Memory B cell (primary cell): ENCODE data around the gene BTBD9.

Experiments used
- ATAC-seq: fragments of 150-1000 bp; cut with Tn5 transposase; 2 replicates; pipeline ENCODE4 v1.10.0; 2021; ENCODE audit warnings: low read depth, mild to moderate bottlenecking, moderate library complexity
- DNase-seq, 2 donors: peaks; one replicate each; pipeline ENCODE4 v3.0.0; 2022; ENCODE audit warnings: low spot score in 2 of 2
- H3K27ac Mint-ChIP-seq: one replicate; pipeline ENCODE4 v1.8.0; 2022; ENCODE audit warnings: mild to moderate bottlenecking, moderate library complexity, mixed read lengths
- H3K27me3 Mint-ChIP-seq: one replicate; pipeline ENCODE4 v1.8.0; 2022; ENCODE audit warnings: mixed read lengths
- H3K36me3 Mint-ChIP-seq: one replicate; pipeline ENCODE4 v1.8.0; 2022; ENCODE audit warnings: mild to moderate bottlenecking, mixed read lengths
- H3K4me1 Mint-ChIP-seq: one replicate; pipeline ENCODE4 v1.8.0; 2022; ENCODE audit warnings: mixed read lengths
- H3K4me3 Mint-ChIP-seq: one replicate; pipeline ENCODE4 v1.8.0; 2022; ENCODE audit warnings: mild to moderate bottlenecking, moderate library complexity, mixed read lengths
- H3K9me3 Mint-ChIP-seq: one replicate; pipeline ENCODE4 v1.8.0; 2022; ENCODE audit warnings: mixed read lengths

BTBD9 gene

DNA sequence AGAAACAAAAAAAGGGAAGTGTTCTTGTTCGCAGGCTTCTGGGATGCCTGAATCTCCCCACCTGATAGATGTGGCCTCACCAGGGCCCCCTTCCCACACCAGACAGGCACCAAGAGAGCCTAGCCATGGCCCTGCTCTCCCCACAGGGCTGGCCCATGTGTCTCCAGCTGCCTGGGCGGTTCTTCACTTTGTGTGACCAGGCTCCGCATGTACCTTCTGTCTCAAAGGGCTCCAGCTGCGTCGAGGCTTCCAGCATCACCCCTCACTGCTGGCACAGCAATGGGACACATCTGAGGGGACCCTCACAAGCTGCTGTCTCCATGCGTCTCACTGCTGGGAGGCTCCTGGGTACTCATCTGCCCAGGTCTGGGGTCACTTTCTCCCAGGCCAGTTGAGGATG, 457.3 kb downstream of the BTBD9 start:
- Mint-ChIP-seq H3K4me1 (peaks cover 12% of the 10 kb centered on the region), H3K27ac (no peak overlapping the region), H3K36me3 (peaks cover 27% of the 10 kb centered on the region), H3K27me3 (no peaks in the 10 kb centered on the region), H3K9me3 (no peaks in the 10 kb centered on the region), H3K4me3 (no peak overlapping the region)
- no peak for DNase-seq
- ATAC-seq, result no peak

GRCh38 chr6:38180586-38180985, 459.1 kb downstream of the BTBD9 start:
- Mint-ChIP-seq H3K9me3 (no peaks in the 10 kb centered on the region), H3K4me1 (peaks cover 12% of the 10 kb centered on the region), H3K4me3 (no peak overlapping the region), H3K27me3 (no peaks in the 10 kb centered on the region), H3K36me3 (peaks cover 19% of the 10 kb centered on the region), H3K27ac (no peak overlapping the region)
- ATAC-seq (no peak), DNase-seq (no peak)

DNA sequence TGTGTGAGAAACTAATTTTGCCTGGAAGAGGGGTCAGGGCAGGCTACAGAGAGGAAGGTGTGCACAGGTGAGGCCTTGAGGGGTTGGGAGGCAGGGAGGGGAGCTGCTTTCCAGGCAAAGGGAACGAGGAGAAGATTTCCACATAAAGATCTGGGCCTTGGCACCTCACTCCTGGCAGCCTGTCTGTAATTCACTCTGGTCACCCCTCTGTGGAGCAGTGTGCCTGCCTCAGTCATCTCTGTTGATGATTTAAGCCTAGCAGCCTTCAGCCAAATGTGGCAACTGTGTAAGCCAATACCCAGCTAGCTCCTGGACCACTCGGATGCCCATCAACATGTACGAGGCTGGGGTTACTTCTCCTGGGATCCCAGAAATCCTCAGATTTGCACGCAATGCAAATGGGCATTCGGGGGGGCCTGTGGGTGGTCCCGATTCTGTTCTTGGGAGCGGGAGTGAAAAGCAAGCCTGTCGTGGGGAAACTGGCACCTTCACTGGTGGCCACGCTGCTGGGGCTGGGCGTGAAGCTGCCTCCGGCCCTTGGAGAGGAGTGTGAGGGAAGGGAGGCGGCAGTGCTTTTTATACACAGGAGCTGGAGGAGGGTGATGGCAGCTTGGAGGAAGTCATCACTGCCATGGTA, 459.8 kb downstream of the BTBD9 start:
- DNase-seq (no peak), ATAC-seq (no peak)
- no peaks in the 10 kb centered on the region for H3K9me3 Mint-ChIP-seq
- peaks cover 19% of the 10 kb centered on the region for H3K36me3 Mint-ChIP-seq
- no peak overlapping the region for H3K4me3 Mint-ChIP-seq
- H3K4me1 Mint-ChIP-seq, result peaks cover 12% of the 10 kb centered on the region
- H3K27me3 Mint-ChIP-seq, result no peaks in the 10 kb centered on the region
- H3K27ac Mint-ChIP-seq, result no peak overlapping the region

- Mint-ChIP-seq H3K4me1 (peaks cover 12% of the 10 kb centered on the region), H3K9me3 (no peaks in the 10 kb centered on the region), H3K4me3 (no peak overlapping the region), H3K27me3 (no peaks in the 10 kb centered on the region), H3K36me3 (peaks cover 22% of the 10 kb centered on the region), H3K27ac (no peak overlapping the region)
- DNase-seq (no peak), ATAC-seq (no peak)
These were observed 460.4 kb downstream of the BTBD9 start for GRCh38 chr6:38179300-38179699.

- Mint-ChIP-seq H3K4me1 (peaks cover 11% of the 10 kb centered on the region), H3K4me3 (no peak overlapping the region), H3K9me3 (no peaks in the 10 kb centered on the region), H3K27me3 (no peaks in the 10 kb centered on the region), H3K27ac (peak overlapping the region; percentile 85), H3K36me3 (peaks cover 18% of the 10 kb centered on the region)
- DNase-seq (no peak), ATAC-seq (no peak)
These were observed 461.2 kb downstream of the BTBD9 start for GRCh38 chr6:38178584-38178886.

DNA sequence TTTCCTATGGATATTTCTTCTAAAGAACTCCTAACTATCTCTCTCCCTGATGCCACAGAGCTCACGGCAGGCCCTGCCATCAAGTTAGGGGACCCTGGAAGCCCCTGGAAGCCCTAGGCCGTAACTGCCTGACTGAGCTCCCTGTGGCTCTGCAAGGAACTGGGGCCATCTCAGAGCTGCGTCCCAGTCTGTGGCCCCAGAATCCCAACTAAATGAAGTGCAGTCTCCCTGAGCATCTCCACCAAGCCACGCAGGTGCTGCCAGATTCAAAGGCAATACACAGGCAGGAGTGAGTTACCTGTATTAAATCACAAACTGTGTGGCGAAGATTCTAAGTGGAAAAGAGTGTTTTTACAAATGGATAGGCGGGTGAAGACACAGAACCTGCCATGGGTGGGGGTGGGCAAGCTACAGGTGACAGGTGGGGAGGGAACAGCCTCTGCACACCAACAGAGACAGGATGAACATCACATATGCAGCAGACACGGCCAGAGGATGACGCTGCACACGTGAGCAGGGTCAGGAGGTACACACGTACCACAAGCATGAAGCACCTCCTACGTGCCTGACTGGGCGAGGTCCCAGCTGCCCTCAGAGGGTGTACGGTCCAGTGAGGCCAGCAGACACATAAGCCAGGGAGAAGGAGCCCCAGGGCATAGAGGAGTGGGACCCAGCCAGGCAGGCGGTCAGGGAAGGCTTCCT, 461.7 kb downstream of the BTBD9 start:
- H3K9me3 Mint-ChIP-seq, result no peaks in the 10 kb centered on the region
- H3K4me3 Mint-ChIP-seq, result no peak overlapping the region
- ATAC-seq, result no peak
- H3K27me3 Mint-ChIP-seq, result no peaks in the 10 kb centered on the region
- peaks cover 8% of the 10 kb centered on the region for H3K4me1 Mint-ChIP-seq
- H3K36me3 Mint-ChIP-seq, result peaks cover 19% of the 10 kb centered on the region
- peak overlapping the region; percentile 85 for H3K27ac Mint-ChIP-seq
- DNase-seq, result no peak

DNA sequence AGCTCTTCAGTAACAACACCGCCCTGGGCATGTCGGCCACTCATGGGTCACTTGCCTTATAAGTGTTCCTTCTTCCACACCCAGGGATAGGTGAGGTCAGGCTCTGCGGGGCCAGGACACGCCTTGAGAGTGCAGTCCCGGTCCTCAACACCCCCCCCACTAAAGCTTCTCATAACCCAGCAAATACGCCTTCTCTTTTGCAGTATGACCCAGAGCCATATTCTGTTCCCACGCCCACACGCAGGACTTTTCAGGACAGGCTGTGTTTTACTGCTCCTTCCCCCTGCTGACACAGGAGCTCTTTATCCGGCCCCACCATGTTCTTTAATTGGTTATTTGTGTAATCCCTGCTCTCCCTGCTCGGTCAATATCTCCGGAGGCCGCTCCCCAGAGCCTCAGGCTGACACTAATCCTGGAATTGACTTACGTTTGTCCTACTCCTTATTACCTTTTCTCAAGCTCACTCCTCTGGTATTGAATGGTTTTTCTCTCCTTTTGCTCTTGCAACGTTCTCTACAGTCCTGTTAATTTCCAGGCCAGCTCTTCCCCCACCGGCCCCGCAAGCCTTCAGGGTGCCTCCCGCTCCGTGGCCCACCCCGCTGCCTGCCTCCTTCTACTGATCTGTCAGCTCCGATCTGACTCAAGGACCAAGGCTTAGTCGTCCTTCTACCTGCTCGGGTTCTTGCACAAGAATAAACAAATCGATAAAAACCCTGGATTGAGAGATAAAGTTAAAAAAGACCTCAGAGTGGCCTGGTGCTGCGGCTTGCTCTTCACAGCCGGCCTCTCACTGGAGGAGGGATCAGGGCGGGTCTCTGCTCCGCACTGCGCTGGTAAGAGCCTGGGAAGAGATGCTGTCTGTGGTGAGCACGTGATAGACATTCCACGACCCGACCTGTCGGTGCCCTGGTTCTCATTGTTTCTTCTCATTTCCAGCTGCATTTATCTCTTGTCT, 462.7 kb downstream of the BTBD9 start:
- DNase-seq, result no peak
- Mint-ChIP-seq H3K4me3 (no peak overlapping the region), H3K4me1 (peaks cover 8% of the 10 kb centered on the region), H3K27me3 (no peaks in the 10 kb centered on the region), H3K27ac (peak overlapping the region; percentile 85), H3K36me3 (peaks cover 19% of the 10 kb centered on the region), H3K9me3 (no peaks in the 10 kb centered on the region)
- no peak for ATAC-seq

DNA sequence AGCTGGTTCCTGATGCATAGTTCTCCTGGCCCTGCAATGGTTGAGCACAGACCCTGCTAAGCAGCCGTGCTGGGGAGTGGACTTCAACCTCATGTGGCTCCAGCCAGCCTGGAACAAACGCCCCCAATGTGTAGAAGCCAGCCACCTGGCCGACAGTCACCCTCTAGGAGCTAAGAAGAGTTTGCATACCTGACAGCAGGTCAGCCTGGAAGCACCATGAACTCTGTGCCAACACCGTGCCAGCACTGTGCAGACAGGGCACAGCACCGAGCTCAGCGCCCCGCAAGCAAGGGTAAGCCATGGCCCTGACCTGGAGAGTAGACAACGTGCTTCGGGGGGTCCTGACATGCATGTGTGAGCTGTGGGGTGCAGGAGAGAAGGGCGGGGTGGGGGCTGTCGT, 463.9 kb downstream of the BTBD9 start:
- ATAC-seq, result no peak
- Mint-ChIP-seq H3K4me3 (no peak overlapping the region), H3K36me3 (peaks cover 16% of the 10 kb centered on the region), H3K27me3 (no peaks in the 10 kb centered on the region), H3K27ac (no peak overlapping the region), H3K4me1 (peaks cover 6% of the 10 kb centered on the region), H3K9me3 (no peaks in the 10 kb centered on the region)
- no peak for DNase-seq

DNA sequence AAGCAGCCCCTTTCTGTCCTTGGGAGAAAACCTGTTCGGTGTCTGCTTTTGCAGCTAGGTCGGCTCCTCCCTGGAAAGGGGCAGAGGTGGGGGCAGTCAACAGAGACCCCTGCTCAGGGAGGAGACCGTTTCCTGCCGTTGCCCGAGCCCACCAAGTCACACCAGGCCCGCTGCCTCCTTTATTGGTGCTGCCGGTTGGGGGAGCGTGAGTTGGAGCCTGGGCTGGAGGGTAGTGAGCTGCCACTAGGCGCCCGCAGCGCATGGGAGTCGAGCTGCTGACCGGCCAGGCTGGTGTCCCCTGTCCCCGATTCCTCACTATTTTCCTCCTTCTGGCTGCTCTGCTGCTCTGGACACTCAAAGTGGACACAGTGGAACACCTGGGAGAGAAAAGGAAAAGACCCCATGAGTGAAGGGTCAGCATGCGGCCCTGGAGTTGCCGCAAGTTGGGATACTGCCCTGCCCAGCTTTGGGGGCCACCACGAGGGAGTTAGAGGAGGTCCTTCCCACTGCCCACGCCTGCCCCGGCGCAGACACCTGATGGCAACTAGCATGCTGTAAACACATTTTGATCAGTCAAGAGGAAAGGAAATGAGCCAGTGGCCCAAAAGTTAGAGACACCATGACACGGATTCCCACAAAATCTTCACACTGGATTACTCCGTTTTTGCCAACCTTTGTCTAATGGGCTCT, 464.8 kb downstream of the BTBD9 start:
- Mint-ChIP-seq H3K27ac (no peak overlapping the region), H3K27me3 (no peaks in the 10 kb centered on the region), H3K4me3 (no peak overlapping the region), H3K36me3 (peaks cover 16% of the 10 kb centered on the region), H3K4me1 (peaks cover 6% of the 10 kb centered on the region), H3K9me3 (no peaks in the 10 kb centered on the region)
- DNase-seq, result no peak
- no peak for ATAC-seq

GRCh38 chr6:38174315-38174714, 465.4 kb downstream of the BTBD9 start:
- H3K36me3 Mint-ChIP-seq, result peaks cover 16% of the 10 kb centered on the region
- ATAC-seq, result no peak
- no peak for DNase-seq
- peaks cover 6% of the 10 kb centered on the region for H3K4me1 Mint-ChIP-seq
- H3K9me3 Mint-ChIP-seq, result no peaks in the 10 kb centered on the region
- H3K27ac Mint-ChIP-seq, result no peak overlapping the region
- H3K27me3 Mint-ChIP-seq, result no peaks in the 10 kb centered on the region
- no peak overlapping the region for H3K4me3 Mint-ChIP-seq

DNA sequence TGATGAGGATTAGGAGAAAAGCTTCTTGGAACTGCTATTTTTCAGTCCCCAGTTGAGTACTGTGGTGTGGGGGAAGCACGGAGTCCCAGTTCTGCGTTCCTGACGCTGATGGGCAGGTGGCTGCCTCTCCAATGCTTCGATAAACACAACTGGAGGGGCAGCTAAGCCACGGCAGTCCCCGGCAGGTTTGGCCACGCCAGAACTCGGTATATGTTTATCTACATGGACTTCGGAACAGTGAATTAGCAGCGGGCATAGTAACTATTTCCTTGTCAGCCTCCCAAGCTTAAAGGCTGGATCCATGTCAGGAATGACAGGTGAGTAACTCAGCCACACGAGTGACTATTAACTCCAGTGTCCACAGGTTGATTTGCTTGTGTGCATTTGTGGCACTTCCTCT, 465.8 kb downstream of the BTBD9 start:
- Mint-ChIP-seq H3K27ac (no peak overlapping the region), H3K9me3 (no peaks in the 10 kb centered on the region), H3K4me3 (no peak overlapping the region), H3K4me1 (peaks cover 6% of the 10 kb centered on the region), H3K36me3 (peaks cover 16% of the 10 kb centered on the region), H3K27me3 (no peaks in the 10 kb centered on the region)
- no peak for ATAC-seq
- DNase-seq, result no peak

GRCh38 chr6:38172739-38173410, 466.9 kb downstream of the BTBD9 start:
- no peak overlapping the region for H3K27ac Mint-ChIP-seq
- H3K36me3 Mint-ChIP-seq, result peaks cover 10% of the 10 kb centered on the region
- H3K4me1 Mint-ChIP-seq, result no peaks in the 10 kb centered on the region
- no peaks in the 10 kb centered on the region for H3K27me3 Mint-ChIP-seq
- no peaks in the 10 kb centered on the region for H3K9me3 Mint-ChIP-seq
- no peak overlapping the region for H3K4me3 Mint-ChIP-seq
- no peak for ATAC-seq
- DNase-seq, result no peak

- Mint-ChIP-seq H3K36me3 (peaks cover 10% of the 10 kb centered on the region), H3K4me3 (no peak overlapping the region), H3K27ac (no peak overlapping the region), H3K4me1 (no peaks in the 10 kb centered on the region), H3K27me3 (no peaks in the 10 kb centered on the region), H3K9me3 (no peaks in the 10 kb centered on the region)
- DNase-seq (no peak), ATAC-seq (no peak)
These were observed 467.6 kb downstream of the BTBD9 start for GRCh38 chr6:38171997-38172738.
